ENCODE results near the gene PHOX2B.

The PHOX2B gene

GRCh38 chr4:41748571-41749475 is at the start of gene PHOX2B:
TSS of gene PHOX2B (minus strand) at chr4:41748725. CDS start at chr4:41748610, 115 bp downstream.
- no peak for DNase-seq (ENCODE audit: low spot score)

GRCh38 chr4:41797260-41797659 is 48.7 kb upstream of the PHOX2B start:
- no peak for DNase-seq (ENCODE audit: low spot score)

DNA sequence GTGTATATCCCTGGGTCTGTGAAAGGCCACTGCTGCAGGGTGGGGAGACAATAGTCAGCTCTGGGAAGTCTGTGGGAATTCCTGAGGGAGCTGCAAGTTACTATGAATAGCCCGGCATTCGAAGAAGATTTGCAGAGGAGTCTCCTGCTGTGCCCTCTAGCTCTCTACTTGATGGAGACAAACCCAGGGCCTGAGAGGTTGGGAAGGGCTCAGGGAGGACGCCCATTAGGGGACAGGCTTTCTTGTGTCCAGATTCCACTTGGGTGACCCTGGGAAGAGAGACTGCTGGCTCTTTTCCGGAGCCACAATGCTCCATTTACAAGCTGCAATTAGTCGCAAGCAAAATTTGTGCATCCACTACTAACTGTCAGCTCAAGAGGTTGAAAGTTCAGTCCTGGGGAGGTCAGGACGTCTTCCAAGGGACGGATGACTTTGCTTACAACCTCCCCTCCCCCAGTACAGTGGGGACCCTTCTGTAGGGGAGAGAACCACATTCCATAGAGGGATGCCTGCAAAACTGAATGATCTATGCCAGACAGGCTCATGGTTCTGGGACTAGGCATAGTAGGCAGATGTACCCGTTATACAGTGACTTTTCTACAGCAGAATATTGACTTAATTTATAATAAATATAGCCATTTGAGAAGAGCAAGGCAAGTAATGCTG is 48.2 kb upstream of the PHOX2B start:
- DNase-seq (ENCODE audit: low spot score) = no peak

GRCh38 chr4:41795796-41796385 is 47.4 kb upstream of the PHOX2B start:
- DNase-seq (ENCODE audit: low spot score) = no peak

DNA sequence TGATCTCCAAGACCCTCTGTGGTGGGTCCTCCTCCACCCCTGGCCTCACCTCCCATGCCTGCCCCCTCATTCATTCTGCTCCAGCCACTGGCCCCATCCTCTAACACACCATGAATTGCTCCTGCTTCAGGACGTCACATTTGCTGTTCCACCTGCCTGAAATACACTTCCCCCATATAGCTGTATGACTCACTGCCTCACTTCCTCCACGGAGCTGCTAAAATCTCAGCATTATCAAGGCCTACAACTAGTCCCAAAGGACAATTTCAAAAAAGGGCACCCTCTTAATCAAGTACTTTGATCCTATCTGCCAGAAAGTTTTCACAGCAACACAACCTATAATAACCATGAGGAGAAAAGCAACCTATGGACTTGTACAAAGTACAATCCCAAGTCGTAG is 43.6 kb upstream of the PHOX2B start:
- no peak for DNase-seq (ENCODE audit: low spot score)

DNA sequence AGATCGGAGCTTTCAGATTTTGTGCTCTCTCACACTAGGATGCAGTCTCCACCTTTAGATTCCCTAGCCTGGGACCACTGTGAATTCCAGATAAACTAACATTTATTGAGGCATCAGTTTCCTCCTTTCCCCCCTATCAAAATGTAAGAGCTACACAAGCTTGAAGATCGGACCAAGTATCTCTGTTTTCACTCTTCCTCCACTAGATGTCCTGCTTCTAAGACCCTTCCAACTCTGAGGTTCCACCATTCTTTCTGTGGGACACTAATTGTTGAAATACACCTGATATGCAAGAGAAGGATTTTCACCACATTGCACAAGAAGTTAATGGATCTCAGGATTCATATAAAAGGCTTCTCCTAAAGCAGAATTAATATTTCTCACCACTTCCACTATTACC is 43.0 kb upstream of the PHOX2B start:
- DNase-seq (ENCODE audit: low spot score) = no peak

DNA sequence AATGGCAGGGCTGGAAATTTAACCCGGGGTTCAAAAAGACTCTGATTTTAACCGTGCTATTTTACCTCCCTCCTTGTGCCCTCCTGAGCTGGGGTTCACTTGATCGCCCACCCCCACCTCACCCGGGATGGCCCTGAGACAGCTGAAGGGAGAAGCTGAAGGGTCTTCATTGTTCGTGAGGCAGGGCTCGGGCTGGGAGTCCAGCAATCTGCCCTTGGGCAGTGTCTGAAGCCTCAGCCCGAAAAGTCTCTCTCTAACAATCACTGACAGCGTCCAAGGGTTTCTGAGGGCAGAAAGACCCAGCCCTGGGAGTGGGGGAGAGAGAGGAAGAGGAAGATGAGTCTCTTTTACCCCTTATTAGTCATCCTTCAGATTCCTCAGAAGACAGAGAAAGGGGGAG is 39.4 kb upstream of the PHOX2B start:
- no peak for DNase-seq (ENCODE audit: low spot score)

GRCh38 chr4:41785665-41786064 is 37.1 kb upstream of the PHOX2B start:
- no peak for DNase-seq (ENCODE audit: low spot score)

DNA sequence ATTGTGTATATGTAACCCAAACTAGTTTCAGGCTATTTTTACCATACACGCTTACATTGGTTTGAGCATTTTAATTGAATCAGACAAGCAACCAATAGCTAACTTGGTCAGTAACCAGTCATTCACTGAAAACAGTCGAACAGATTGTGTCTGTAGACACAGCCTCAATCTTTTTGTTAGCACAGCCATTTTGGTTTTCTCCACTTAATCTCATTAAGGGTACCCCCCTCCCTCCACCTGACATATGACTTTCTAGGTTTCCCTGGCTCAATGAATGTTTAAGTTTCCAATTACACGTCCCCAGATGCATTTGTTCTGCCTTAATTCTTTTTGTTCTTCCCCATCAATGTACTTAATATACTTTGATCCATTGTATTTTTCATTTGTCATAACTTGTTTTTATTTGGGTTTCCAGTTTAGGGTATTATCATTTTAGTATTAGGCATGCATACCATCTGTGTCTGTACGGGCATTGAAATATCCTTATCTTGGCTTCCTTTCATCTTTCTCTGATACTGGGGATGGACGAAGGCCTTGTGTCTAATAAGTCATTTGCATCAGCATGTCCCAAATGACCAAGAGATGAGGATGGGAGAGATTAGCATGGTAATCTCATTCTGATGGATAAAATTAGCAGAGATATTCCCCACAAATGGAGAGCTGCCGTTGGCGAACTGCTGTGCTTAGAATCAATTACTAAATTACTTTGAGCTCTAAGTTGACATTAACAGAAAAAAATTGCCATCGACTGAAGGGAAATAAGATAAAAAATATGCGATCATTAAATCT is 35.9 kb upstream of the PHOX2B start:
- no peak for DNase-seq (ENCODE audit: low spot score)

- no peak for DNase-seq (ENCODE audit: low spot score)
Observed at GRCh38 chr4:41776466-41776865, 27.9 kb upstream of the PHOX2B start.

DNA sequence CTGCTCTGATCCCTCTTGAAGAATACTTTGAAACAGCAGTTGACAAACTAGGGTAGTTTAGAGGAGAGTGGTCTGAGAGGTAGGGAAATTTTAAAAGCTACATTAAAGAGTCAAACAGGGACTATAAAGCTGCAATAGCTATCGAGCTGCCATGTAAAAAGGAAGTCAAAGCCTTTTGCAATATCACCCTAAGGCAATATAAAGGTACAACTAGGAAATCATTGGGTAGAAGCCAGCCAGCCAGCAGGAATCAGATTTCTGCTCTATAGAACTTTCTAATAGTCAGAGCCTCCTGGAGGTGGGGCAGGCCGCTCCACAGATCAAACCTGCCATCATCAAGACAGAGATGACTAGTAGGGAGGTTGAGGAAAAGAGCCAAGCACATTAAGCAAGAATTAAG is 15.2 kb upstream of the PHOX2B start:
- DNase-seq (ENCODE audit: low spot score) = no peak

DNA sequence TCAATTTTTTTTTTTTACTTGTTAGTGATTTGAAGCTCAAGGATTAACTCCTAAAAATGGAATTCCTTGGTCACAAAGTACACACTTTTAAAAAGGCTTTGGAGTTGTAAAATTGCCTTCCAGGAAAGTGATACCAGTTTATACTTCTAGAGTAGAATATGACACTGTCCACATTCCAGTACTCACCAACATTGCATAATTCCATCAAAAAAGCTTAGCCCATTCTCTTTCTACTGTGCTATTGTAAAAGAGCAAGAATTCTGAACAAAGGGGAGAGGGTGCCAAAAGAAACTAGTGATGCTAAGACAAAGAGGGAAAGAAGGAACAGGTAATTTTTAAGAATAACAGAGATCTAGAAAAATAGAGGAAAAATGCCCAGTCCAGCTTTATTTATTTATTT is 10.4 kb upstream of the PHOX2B start:
- DNase-seq (ENCODE audit: low spot score) = no peak

DNA sequence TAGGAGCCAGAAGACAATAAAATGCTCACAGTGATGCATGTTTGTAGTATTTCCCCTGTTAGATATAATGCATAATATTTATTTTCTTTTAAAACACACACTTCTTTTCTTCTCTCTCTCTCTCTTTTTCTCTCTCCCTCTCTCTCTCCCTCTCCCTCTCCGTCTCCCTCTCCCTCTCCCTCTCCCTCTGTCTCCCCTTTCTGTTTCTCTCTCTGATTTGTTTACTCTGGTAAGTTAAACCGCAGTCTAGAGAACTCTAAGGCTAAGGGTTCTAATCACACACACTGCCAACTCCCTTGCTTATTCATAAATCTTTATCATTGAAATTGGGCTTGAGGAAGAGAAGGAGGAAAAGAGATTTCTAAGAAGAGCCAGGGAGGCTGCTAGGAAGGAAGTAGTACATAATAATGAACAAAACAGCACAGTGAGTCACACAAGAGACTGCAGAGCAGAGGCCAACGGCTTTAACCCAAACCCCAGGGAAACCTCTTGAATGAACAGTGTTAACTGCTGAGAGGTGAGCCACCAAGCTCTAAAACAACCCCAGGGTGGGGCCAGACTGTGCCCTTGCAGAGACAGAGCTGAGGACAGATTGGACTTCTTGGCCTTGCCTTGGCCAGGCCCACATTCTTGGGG is 9.1 kb upstream of the PHOX2B start:
- no peak for DNase-seq (ENCODE audit: low spot score)

GRCh38 chr4:41753942-41754341 is 5.4 kb upstream of the PHOX2B start:
- DNase-seq (ENCODE audit: low spot score) = no peak

- DNase-seq (ENCODE audit: low spot score) = no peak
Observed at GRCh38 chr4:41752081-41752836, 3.7 kb upstream of the PHOX2B start.

GRCh38 chr4:41751449-41752061 is 3.0 kb upstream of the PHOX2B start:
- no peak for DNase-seq (ENCODE audit: low spot score)

DNA sequence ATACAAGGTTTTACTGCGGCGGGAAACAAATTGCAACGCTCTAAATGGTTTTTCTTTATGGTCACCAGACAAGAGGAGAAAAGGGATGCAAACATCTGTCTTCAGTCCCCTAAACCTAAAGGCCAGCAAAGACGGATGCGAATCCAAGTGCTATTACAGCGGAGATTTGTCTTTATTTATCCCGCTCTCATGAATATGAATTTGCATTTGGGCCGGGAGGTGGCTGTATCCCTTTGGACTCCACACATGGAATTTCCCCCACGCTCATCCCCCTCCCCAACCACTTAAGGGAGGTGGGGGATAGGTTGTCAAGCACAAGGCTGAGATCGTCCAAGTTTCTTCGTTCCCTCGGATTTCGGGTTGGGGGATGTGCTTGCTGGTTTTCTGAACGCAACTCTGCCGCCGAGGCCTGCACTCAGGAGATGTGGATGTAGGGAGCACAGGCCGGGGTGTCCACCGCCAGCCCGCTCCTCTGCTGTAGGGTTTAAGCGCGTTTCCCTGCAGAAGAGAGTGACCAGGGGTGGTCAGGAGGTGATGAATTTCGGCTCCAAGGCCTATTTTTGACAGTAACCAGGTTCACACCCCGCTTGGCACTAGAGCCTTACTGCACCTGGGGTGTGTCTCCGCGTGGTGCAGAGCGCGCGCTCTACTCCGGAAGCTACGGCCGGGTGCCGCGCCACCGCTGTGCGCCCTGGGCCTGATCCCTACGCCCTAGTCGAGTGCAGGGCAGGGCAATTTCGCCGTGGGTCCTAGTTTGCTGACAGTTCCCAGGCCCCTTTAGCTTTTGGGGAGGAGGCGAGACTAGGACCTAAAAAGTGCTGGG is 2.3 kb upstream of the PHOX2B start:
- no peak for DNase-seq (ENCODE audit: low spot score)

DNA sequence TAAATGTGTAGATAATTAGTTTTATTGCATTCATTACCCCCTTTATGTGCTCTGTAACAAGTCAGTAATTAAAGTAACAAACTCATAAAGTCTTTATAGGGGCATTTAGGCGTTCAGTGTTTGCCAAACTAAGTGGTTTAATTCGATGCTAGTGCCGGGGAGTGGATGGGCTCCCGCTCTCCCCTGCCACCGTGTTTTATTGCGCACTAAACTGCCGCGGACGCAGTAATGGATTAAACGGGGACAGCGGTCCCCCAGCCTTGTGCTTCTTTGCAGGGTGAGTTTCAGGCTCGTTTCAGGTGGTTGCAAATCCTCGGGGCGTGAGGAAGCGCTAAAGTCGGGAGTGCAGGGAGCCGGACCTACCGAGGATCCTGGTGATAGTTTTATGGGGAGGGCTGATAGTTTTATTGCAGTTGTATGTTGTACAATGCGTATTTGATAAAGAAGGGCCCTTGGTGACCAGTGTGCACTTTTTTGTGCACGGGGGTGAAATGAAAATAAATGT is 1.6 kb upstream of the PHOX2B start:
- DNase-seq (ENCODE audit: low spot score) = no peak

GRCh38 chr4:41749631-41750039 is 1.1 kb upstream of the PHOX2B start:
- no peak for DNase-seq (ENCODE audit: low spot score)
